ENCODE data around the gene DIAPH2.

DNA sequence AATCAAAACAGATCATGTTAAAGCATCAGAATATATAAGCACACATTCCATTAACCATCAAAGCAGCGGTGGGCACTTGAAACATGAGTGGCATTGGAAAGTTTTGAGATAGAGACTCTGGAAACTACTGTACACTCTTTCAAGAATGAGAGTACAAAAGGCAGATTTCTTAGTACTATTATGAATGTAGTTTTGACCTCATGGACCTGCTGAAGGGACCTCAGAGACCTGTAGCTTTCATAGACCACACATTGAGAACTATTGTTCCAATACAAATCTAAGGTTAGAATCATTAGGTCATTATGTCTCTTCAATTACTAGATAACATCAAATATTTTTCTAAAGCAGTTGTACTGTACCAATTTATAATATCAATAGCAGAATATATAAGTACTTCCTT, 482.7 kb downstream of the DIAPH2 start:
- TF ChIP-seq, protein P1, sequence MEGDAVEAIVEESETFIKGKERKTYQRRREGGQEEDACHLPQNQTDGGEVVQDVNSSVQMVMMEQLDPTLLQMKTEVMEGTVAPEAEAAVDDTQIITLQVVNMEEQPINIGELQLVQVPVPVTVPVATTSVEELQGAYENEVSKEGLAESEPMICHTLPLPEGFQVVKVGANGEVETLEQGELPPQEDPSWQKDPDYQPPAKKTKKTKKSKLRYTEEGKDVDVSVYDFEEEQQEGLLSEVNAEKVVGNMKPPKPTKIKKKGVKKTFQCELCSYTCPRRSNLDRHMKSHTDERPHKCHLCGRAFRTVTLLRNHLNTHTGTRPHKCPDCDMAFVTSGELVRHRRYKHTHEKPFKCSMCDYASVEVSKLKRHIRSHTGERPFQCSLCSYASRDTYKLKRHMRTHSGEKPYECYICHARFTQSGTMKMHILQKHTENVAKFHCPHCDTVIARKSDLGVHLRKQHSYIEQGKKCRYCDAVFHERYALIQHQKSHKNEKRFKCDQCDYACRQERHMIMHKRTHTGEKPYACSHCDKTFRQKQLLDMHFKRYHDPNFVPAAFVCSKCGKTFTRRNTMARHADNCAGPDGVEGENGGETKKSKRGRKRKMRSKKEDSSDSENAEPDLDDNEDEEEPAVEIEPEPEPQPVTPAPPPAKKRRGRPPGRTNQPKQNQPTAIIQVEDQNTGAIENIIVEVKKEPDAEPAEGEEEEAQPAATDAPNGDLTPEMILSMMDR (IDR thresholded peaks at IDR 0.05): no peak
- TF ChIP-seq POLR2A (IDR thresholded peaks at IDR 0.05; ENCODE audit: low read depth) (no peak), EP300 (IDR thresholded peaks at IDR 0.05) (no peak), POLR2AphosphoS5 (IDR thresholded peaks at IDR 0.05) (no peak)

Data from esophagus muscularis mucosa (tissue), 4 donors.